ENCODE measurements around the gene ZBED6.

The ZBED6 gene

GRCh38 chr1:203763505-203763904, 31.9 kb upstream of the ZBED6 start:
- H3K79me2 ChIP-seq (ENCODE audit: control insufficient read depth, low read length) = no peaks in the 10 kb centered on the region
- H3K4me1 ChIP-seq (ENCODE audit: control insufficient read depth, low read length) = peaks cover 14% of the 10 kb centered on the region
- no peaks in the 10 kb centered on the region; the same call in 1 of the 2 replicates for H3K27me3 ChIP-seq (ENCODE audit: control insufficient read depth, low read length)
- H3K4me2 ChIP-seq (ENCODE audit: low read length) = no peak overlapping the region
- H3K27ac ChIP-seq (ENCODE audit: low read depth, low read length) = no peak overlapping the region
- no peak for TF ChIP-seq EZH2phosphoT487 (IDR thresholded peaks at IDR 0.05; ENCODE audit: borderline replicate concordance, low read length)
- no peak for TF ChIP-seq CTCF (IDR thresholded peaks at IDR 0.05; ENCODE audit: low read depth, low read length, poor library complexity, severe bottlenecking)
- H4K20me1 ChIP-seq (ENCODE audit: control insufficient read depth, insufficient read depth, low read depth, low read length) = no peaks in the 10 kb centered on the region
- H3K9me3 ChIP-seq (ENCODE audit: control insufficient read depth, insufficient read depth, low read length) = no peaks in the 10 kb centered on the region
- no peaks in the 10 kb centered on the region for H3F3A ChIP-seq (ENCODE audit: control insufficient read depth, insufficient read depth)
- H3K4me3 ChIP-seq (ENCODE audit: low read length) = no peak overlapping the region
- H3K9me2 ChIP-seq (replicated peaks; ENCODE audit: control insufficient read depth, low read length) = no peaks in the 10 kb centered on the region
- no peaks in the 10 kb centered on the region for H3K36me3 ChIP-seq (ENCODE audit: control insufficient read depth, low read length)

GRCh38 chr1:203764105-203765028, 31.1 kb upstream of the ZBED6 start:
- Histone ChIP-seq H3K36me3 (ENCODE audit: control insufficient read depth, low read length) (no peaks in the 10 kb centered on the region), H3K9me2 (replicated peaks; ENCODE audit: control insufficient read depth, low read length) (no peaks in the 10 kb centered on the region), H3K79me2 (ENCODE audit: control insufficient read depth, low read length) (no peaks in the 10 kb centered on the region), H3K27me3 (ENCODE audit: control insufficient read depth, low read length) (no peaks in the 10 kb centered on the region; the same call in 1 of the 2 replicates), H4K20me1 (ENCODE audit: control insufficient read depth, insufficient read depth, low read depth, low read length) (no peaks in the 10 kb centered on the region), H3F3A (ENCODE audit: control insufficient read depth, insufficient read depth) (no peaks in the 10 kb centered on the region), H3K27ac (ENCODE audit: low read depth, low read length) (no peak overlapping the region), H3K9me3 (ENCODE audit: control insufficient read depth, insufficient read depth, low read length) (no peaks in the 10 kb centered on the region), H3K4me2 (ENCODE audit: low read length) (peak overlapping the region; percentile 1; the same call in 1 of the 2 replicates), H3K4me3 (ENCODE audit: low read length) (no peak overlapping the region), H3K4me1 (ENCODE audit: control insufficient read depth, low read length) (peaks cover 14% of the 10 kb centered on the region)
- no peak for TF ChIP-seq EZH2phosphoT487 (IDR thresholded peaks at IDR 0.05; ENCODE audit: borderline replicate concordance, low read length)
- TF ChIP-seq CTCF (IDR thresholded peaks at IDR 0.05; ENCODE audit: low read depth, low read length, poor library complexity, severe bottlenecking) = no peak

- H4K20me1 ChIP-seq (ENCODE audit: control insufficient read depth, insufficient read depth, low read depth, low read length) = no peaks in the 10 kb centered on the region
- H3K27ac ChIP-seq (ENCODE audit: low read depth, low read length) = no peak within 1 kb of the TSS
- peak within 1 kb of the TSS; percentile 1; the same call in 1 of the 2 replicates for H3K4me2 ChIP-seq (ENCODE audit: low read length)
- H3F3A ChIP-seq (ENCODE audit: control insufficient read depth, insufficient read depth) = no peaks in the 10 kb centered on the region
- no peak for TF ChIP-seq EZH2phosphoT487 (IDR thresholded peaks at IDR 0.05; ENCODE audit: borderline replicate concordance, low read length)
- no peak for TF ChIP-seq CTCF (IDR thresholded peaks at IDR 0.05; ENCODE audit: low read depth, low read length, poor library complexity, severe bottlenecking)
- H3K9me3 ChIP-seq (ENCODE audit: control insufficient read depth, insufficient read depth, low read length) = no peaks in the 10 kb centered on the region
- no peaks in the 10 kb centered on the region for H3K79me2 ChIP-seq (ENCODE audit: control insufficient read depth, low read length)
- no peaks in the 10 kb centered on the region for H3K36me3 ChIP-seq (ENCODE audit: control insufficient read depth, low read length)
- no peaks in the 10 kb centered on the region for H3K9me2 ChIP-seq (replicated peaks; ENCODE audit: control insufficient read depth, low read length)
- peaks cover 14% of the 10 kb centered on the region for H3K4me1 ChIP-seq (ENCODE audit: control insufficient read depth, low read length)
- H3K27me3 ChIP-seq (ENCODE audit: control insufficient read depth, low read length) = no peaks in the 10 kb centered on the region; the same call in 1 of the 2 replicates
- H3K4me3 ChIP-seq (ENCODE audit: low read length) = no peak within 1 kb of the TSS; the same call in 1 of the 2 replicates
Observed at GRCh38 chr1:203765029-203765837, 30.2 kb upstream of the ZBED6 start, which contains the start of gene LAX1. TSS of gene LAX1 (plus strand) at chr1:203765183. CDS start at chr1:203765566, 383 bp downstream.
